GM23338 (cell line): ENCODE results near the gene LSM5. TPM values are rescaled to one million over a fixed set of nuclear protein-coding genes. Genes with fewer than 3 reads are reported as not detected.

Experiments used
- ATAC-seq: fragments of 200-7000 bp; cut with Tn5 transposase; 3 replicates; pipeline ENCODE4 v1.9.1; 2020
- DNase-seq: peaks from one replicate; pipeline ENCODE4 v3.0.0-alpha.2; 2015; ENCODE audit warnings: low spot score
- H2AFZ ChIP-seq: fragments of 200-600 bp; sonication (generic); 2 replicates; pipeline ENCODE4 v1.8.0; 2016; ENCODE audit warnings: antibody characterized with exemption, mild to moderate bottlenecking, moderate library complexity
- H3F3A ChIP-seq: fragments of 200-600 bp; sonication (generic); replicated peaks from 2 replicates; pipeline ENCODE4 v1.8.0; 2017; ENCODE audit warnings: antibody characterized with exemption, mixed run types, low read depth
- H3K27ac ChIP-seq: fragments of 200-600 bp; sonication (generic); 2 replicates; pipeline ENCODE4 v1.6.1; 2016; ENCODE audit warnings: low read depth
- H3K27me3 ChIP-seq: fragments of 200-600 bp; sonication (generic); 2 replicates; pipeline ENCODE4 v1.8.0; 2016; ENCODE audit warnings: mild to moderate bottlenecking, mixed run types, moderate library complexity; ENCODE audit not compliant: insufficient read depth
- H3K36me3 ChIP-seq: fragments of 200-600 bp; sonication (generic); 2 replicates; pipeline ENCODE4 v1.8.0; 2016; ENCODE audit warnings: mild to moderate bottlenecking; ENCODE audit not compliant: insufficient read depth
- H3K4me1 ChIP-seq: fragments of 200-600 bp; sonication (generic); 2 replicates; pipeline ENCODE4 v1.8.0; 2016; ENCODE audit warnings: mild to moderate bottlenecking, moderate library complexity; ENCODE audit not compliant: insufficient read depth
- H3K4me2 ChIP-seq: fragments of 200-600 bp; sonication (generic); 2 replicates; pipeline ENCODE4 v1.7.1; 2017; ENCODE audit warnings: mixed run types
- H3K4me3 ChIP-seq: fragments of 200-600 bp; sonication (generic); 2 replicates; pipeline ENCODE4 v1.6.1; 2016; ENCODE audit warnings: mixed run types
- H3K79me2 ChIP-seq: fragments of 200-600 bp; sonication (generic); replicated peaks from 2 replicates; pipeline ENCODE4 v1.8.0; 2017; ENCODE audit warnings: mild to moderate bottlenecking; ENCODE audit not compliant: insufficient read depth
- H3K9me2 ChIP-seq: fragments of 200-600 bp; sonication (generic); 2 replicates; pipeline ENCODE4 v1.8.0; 2017; ENCODE audit not compliant: insufficient read depth
- H4K20me1 ChIP-seq: fragments of 200-600 bp; sonication (generic); replicated peaks from 2 replicates; pipeline ENCODE4 v1.8.0; 2017; ENCODE audit warnings: mild to moderate bottlenecking; ENCODE audit not compliant: insufficient read depth
- H3K27ac Mint-ChIP-seq: 2 replicates; pipeline ENCODE4 v1.8.0; 2020; ENCODE audit warnings: inconsistent platforms, mild to moderate bottlenecking, moderate library complexity, mixed read lengths
- H3K27me3 Mint-ChIP-seq: 3 replicates; pipeline ENCODE4 v1.8.0; 2022; ENCODE audit warnings: low read depth, mild to moderate bottlenecking, moderate library complexity, mixed read lengths, inconsistent platforms; ENCODE audit not compliant: insufficient read depth, poor library complexity
- H3K36me3 Mint-ChIP-seq: 3 replicates; pipeline ENCODE4 v1.8.0; 2021; ENCODE audit warnings: low read depth, mild to moderate bottlenecking, inconsistent platforms, moderate library complexity, mixed read lengths
- H3K4me1 Mint-ChIP-seq: 3 replicates; pipeline ENCODE4 v1.8.0; 2020; ENCODE audit warnings: mild to moderate bottlenecking, inconsistent platforms, mixed read lengths
- H3K4me3 Mint-ChIP-seq: 3 replicates; pipeline ENCODE4 v1.8.0; 2021; ENCODE audit warnings: moderate library complexity, mild to moderate bottlenecking, inconsistent platforms, mixed read lengths
- H3K9me3 Mint-ChIP-seq: 3 replicates; pipeline ENCODE4 v1.8.0; 2020; ENCODE audit warnings: moderate library complexity, mild to moderate bottlenecking, inconsistent platforms, mixed read lengths
- CREB1 ChIP-seq: fragments of 250-450 bp; sonication (Bioruptor Pico); IDR thresholded peaks from 2 replicates; pipeline ENCODE4 v1.5.0; 2020; ENCODE audit warnings: low read depth, mild to moderate bottlenecking, moderate library complexity
- EZH2 ChIP-seq: fragments of 200-600 bp; sonication (generic); IDR thresholded peaks from one replicate; pipeline ENCODE4 v1.8.0; 2017; ENCODE audit warnings: antibody characterized with exemption, mild to moderate bottlenecking, low read depth; ENCODE audit not compliant: unreplicated experiment
- JUNB ChIP-seq: IDR thresholded peaks from one replicate; pipeline ENCODE4 v1.6.1; 2016; ENCODE audit warnings: antibody characterized with exemption; ENCODE audit not compliant: unreplicated experiment
- NANOG ChIP-seq: IDR thresholded peaks from 2 replicates; pipeline ENCODE4 v1.6.1; 2016; ENCODE audit warnings: antibody characterized with exemption, borderline replicate concordance
- POLR2AphosphoS5 ChIP-seq: IDR thresholded peaks from 2 replicates; pipeline ENCODE4 v1.6.1; 2016; ENCODE audit warnings: antibody characterized with exemption, low read depth
- STAT1 ChIP-seq: IDR thresholded peaks from one replicate; pipeline ENCODE4 v1.6.1; 2016; ENCODE audit warnings: antibody characterized with exemption; ENCODE audit not compliant: unreplicated experiment
- ZNF331 ChIP-seq: fragments of 250-450 bp; sonication (Bioruptor Pico); IDR thresholded peaks from 2 replicates; pipeline ENCODE4 v1.5.0; 2020; ENCODE audit warnings: low read depth, mild to moderate bottlenecking, moderate library complexity
- polyA plus RNA-seq: library from polyadenylated mRNA; unstranded; fragments of >200 nt; fragmentation: Nextera tagmentation; extraction: Ambion mirVana; gene quantifications from 2 replicates; pipeline ENCODE4 v1.2.1, GENCODE V29; 2016
- total RNA-seq: library from RNA; depleted of rRNA; stranded (reverse); fragments of >200 nt; shearing (Covaris generic); gene quantifications from 2 replicates; pipeline ENCODE4 v1.2.3, GENCODE V29; 2014
- TF ChIP-seq, protein P1 (sequence below): IDR thresholded peaks from one replicate; pipeline ENCODE4 v1.6.1; 2018; ENCODE audit warnings: antibody characterized with exemption; ENCODE audit not compliant: unreplicated experiment
- TF ChIP-seq, protein P2 (sequence below), 2 experiments: fragments of 200-600 bp in 1 of 2; sonication (generic) in 1 of 2; conservative IDR thresholded peaks; 2 replicates each; pipeline versions ENCODE4 v1.5.1 to v1.6.1; 2016 to 2017; ENCODE audit warnings: antibody characterized with exemption in 2 of 2, low read depth in 2 of 2, mild to moderate bottlenecking in 2 of 2, moderate library complexity in 1 of 2
- TF ChIP-seq, protein P3 (sequence below): IDR thresholded peaks from 2 replicates; pipeline ENCODE4 v1.6.1; 2016; ENCODE audit warnings: antibody characterized with exemption

Gene LSM5
- total and polyA plus RNA-seq, 2 experiments from 2014 or later = 56.6 to 469 TPM

DNA sequence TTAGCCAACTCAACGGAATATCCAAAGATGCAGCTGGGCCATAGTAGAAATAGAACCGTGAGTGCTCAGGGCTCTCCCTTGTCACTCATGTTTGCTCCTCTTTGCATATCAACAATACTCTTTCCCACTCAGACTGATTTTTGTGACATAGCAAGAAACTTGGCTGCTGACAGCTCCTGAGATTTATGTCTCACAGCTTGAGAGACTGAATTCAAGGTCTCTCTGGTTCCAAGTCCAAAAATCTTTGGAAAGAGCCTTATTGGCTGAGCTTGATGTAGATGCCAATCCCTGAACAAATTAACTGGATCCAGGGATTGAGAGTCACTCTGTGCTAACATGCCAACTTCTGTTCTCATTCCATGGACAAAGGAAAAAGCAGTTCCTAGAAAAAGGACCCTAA lies 30.4 kb downstream of the LSM5 start:
- H3F3A ChIP-seq = no peaks in the 10 kb centered on the region
- H3K36me3 ChIP-seq = no peaks in the 10 kb centered on the region
- Mint-ChIP-seq H3K4me3 (no peak overlapping the region), H3K4me1 (peaks cover 11% of the 10 kb centered on the region), H3K27me3 (no peaks in the 10 kb centered on the region), H3K9me3 (peaks cover 3% of the 10 kb centered on the region; the same call in 1 of the 3 replicates), H3K27ac (no peak overlapping the region), H3K36me3 (peaks cover 10% of the 10 kb centered on the region; the same call in 1 of the 3 replicates)
- ATAC-seq (no peak), DNase-seq (no peak)
- no peak overlapping the region for H2AFZ ChIP-seq
- H3K27me3 ChIP-seq = no peaks in the 10 kb centered on the region
- H3K9me2 ChIP-seq = 0 out of 2 replicates have a peak, but pooled peaks cover 3% of the 10 kb centered on the region
- H3K4me3 ChIP-seq = no peak overlapping the region
- H3K27ac ChIP-seq = no peak overlapping the region
- H4K20me1 ChIP-seq = no peaks in the 10 kb centered on the region
- peaks cover 3% of the 10 kb centered on the region; the same call in 1 of the 2 replicates for H3K4me1 ChIP-seq
- H3K4me2 ChIP-seq = no peak overlapping the region
- H3K79me2 ChIP-seq = no peaks in the 10 kb centered on the region
- TF ChIP-seq, protein P1, sequence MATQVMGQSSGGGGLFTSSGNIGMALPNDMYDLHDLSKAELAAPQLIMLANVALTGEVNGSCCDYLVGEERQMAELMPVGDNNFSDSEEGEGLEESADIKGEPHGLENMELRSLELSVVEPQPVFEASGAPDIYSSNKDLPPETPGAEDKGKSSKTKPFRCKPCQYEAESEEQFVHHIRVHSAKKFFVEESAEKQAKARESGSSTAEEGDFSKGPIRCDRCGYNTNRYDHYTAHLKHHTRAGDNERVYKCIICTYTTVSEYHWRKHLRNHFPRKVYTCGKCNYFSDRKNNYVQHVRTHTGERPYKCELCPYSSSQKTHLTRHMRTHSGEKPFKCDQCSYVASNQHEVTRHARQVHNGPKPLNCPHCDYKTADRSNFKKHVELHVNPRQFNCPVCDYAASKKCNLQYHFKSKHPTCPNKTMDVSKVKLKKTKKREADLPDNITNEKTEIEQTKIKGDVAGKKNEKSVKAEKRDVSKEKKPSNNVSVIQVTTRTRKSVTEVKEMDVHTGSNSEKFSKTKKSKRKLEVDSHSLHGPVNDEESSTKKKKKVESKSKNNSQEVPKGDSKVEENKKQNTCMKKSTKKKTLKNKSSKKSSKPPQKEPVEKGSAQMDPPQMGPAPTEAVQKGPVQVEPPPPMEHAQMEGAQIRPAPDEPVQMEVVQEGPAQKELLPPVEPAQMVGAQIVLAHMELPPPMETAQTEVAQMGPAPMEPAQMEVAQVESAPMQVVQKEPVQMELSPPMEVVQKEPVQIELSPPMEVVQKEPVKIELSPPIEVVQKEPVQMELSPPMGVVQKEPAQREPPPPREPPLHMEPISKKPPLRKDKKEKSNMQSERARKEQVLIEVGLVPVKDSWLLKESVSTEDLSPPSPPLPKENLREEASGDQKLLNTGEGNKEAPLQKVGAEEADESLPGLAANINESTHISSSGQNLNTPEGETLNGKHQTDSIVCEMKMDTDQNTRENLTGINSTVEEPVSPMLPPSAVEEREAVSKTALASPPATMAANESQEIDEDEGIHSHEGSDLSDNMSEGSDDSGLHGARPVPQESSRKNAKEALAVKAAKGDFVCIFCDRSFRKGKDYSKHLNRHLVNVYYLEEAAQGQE = no peak
- TF ChIP-seq EZH2 (no peak), CREB1 (CRISPR knock-in tag) (no peak), STAT1 (no peak), JUNB (no peak), POLR2AphosphoS5 (no peak), ZNF331 (no peak), NANOG (no peak)
- TF ChIP-seq, protein P2, sequence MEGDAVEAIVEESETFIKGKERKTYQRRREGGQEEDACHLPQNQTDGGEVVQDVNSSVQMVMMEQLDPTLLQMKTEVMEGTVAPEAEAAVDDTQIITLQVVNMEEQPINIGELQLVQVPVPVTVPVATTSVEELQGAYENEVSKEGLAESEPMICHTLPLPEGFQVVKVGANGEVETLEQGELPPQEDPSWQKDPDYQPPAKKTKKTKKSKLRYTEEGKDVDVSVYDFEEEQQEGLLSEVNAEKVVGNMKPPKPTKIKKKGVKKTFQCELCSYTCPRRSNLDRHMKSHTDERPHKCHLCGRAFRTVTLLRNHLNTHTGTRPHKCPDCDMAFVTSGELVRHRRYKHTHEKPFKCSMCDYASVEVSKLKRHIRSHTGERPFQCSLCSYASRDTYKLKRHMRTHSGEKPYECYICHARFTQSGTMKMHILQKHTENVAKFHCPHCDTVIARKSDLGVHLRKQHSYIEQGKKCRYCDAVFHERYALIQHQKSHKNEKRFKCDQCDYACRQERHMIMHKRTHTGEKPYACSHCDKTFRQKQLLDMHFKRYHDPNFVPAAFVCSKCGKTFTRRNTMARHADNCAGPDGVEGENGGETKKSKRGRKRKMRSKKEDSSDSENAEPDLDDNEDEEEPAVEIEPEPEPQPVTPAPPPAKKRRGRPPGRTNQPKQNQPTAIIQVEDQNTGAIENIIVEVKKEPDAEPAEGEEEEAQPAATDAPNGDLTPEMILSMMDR (conservative IDR thresholded peaks at IDR 0.05; ENCODE audit: low read depth in 2 of 2) = no peak
- TF ChIP-seq, protein P3, sequence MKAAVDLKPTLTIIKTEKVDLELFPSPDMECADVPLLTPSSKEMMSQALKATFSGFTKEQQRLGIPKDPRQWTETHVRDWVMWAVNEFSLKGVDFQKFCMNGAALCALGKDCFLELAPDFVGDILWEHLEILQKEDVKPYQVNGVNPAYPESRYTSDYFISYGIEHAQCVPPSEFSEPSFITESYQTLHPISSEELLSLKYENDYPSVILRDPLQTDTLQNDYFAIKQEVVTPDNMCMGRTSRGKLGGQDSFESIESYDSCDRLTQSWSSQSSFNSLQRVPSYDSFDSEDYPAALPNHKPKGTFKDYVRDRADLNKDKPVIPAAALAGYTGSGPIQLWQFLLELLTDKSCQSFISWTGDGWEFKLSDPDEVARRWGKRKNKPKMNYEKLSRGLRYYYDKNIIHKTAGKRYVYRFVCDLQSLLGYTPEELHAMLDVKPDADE = no peak
